ENCODE data around the gene CST4.

DNA sequence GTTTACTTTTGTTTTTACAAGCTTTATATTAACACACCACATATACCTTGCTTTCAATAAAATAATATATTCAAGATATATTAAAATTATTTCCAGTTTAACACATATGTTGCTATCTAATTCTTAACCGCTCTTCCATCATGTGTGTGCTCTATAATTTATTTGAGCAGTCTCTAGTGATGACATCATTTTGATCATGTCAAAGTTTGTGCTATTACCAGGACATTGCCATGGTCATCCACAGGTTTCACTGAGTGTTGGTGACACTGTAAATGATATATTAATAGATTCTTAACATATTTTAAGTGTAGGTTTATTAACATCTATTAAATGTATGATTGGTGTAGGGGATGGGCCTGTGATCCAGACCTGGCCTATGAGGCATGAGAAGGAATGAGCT is 17.1 kb upstream of the CST4 start:
- no peak for TF ChIP-seq EZH2 (IDR thresholded peaks at IDR 0.05; ENCODE audit: borderline replicate concordance, insufficient read depth, low read depth, low read length, poor library complexity, severe bottlenecking)
- TF ChIP-seq, protein P1, sequence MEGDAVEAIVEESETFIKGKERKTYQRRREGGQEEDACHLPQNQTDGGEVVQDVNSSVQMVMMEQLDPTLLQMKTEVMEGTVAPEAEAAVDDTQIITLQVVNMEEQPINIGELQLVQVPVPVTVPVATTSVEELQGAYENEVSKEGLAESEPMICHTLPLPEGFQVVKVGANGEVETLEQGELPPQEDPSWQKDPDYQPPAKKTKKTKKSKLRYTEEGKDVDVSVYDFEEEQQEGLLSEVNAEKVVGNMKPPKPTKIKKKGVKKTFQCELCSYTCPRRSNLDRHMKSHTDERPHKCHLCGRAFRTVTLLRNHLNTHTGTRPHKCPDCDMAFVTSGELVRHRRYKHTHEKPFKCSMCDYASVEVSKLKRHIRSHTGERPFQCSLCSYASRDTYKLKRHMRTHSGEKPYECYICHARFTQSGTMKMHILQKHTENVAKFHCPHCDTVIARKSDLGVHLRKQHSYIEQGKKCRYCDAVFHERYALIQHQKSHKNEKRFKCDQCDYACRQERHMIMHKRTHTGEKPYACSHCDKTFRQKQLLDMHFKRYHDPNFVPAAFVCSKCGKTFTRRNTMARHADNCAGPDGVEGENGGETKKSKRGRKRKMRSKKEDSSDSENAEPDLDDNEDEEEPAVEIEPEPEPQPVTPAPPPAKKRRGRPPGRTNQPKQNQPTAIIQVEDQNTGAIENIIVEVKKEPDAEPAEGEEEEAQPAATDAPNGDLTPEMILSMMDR (IDR thresholded peaks at IDR 0.05) = no peak
